Astrocyte (in vitro differentiated cells and primary cell): Measurements from ENCODE around the gene DCUN1D5.

Experiments used
- EZH2 ChIP-seq: IDR thresholded peaks from 2 replicates; pipeline ENCODE4 v1.6.1; 2012; ENCODE audit warnings: mild to moderate bottlenecking, low read length, inconsistent platforms; ENCODE audit not compliant: insufficient read depth
- TF ChIP-seq, protein P1 (sequence below): IDR thresholded peaks from 2 replicates; pipeline ENCODE4 v1.5.1; 2011; ENCODE audit warnings: low read depth, mild to moderate bottlenecking, inconsistent platforms, low read length, moderate library complexity; ENCODE audit not compliant: insufficient read depth

DNA sequence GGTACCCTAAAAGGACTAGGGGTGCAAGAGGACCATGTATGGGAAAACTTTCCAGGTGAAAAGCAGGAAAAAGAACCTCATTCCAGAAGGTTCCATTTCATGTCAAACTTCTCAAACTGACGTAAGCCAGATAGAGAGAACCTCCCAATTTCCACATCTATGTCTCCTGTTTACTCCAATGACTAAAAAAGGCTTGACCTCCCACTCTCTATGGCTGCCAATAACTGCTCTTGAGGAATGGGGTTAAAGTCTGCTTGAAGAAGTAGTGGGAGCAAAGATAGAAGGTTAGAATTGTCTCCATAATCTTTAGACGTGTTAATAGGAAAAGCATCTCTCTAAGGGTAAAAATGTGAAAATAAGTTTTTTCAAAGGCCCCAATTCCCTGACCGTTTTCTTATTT lies 38.0 kb downstream of the DCUN1D5 start:
- TF ChIP-seq, protein P1, sequence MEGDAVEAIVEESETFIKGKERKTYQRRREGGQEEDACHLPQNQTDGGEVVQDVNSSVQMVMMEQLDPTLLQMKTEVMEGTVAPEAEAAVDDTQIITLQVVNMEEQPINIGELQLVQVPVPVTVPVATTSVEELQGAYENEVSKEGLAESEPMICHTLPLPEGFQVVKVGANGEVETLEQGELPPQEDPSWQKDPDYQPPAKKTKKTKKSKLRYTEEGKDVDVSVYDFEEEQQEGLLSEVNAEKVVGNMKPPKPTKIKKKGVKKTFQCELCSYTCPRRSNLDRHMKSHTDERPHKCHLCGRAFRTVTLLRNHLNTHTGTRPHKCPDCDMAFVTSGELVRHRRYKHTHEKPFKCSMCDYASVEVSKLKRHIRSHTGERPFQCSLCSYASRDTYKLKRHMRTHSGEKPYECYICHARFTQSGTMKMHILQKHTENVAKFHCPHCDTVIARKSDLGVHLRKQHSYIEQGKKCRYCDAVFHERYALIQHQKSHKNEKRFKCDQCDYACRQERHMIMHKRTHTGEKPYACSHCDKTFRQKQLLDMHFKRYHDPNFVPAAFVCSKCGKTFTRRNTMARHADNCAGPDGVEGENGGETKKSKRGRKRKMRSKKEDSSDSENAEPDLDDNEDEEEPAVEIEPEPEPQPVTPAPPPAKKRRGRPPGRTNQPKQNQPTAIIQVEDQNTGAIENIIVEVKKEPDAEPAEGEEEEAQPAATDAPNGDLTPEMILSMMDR: no peak
- no peak for TF ChIP-seq EZH2
